Heart left ventricle (tissue), 13 donors: ENCODE data around the gene UBE4A.

Source experiments
- POLR2A ChIP-seq, 2 donors: fragments of 450-650 bp; IDR thresholded peaks; one replicate each; pipeline ENCODE4 v1.6.1; 2017; ENCODE audit warnings: antibody characterized with exemption in 2 of 2, mild to moderate bottlenecking in 2 of 2, moderate library complexity in 2 of 2
- TF ChIP-seq, protein P1 (sequence below), 12 donors: fragments of 200-600 bp; sonication (generic) in 4 of 12; IDR thresholded peaks; one replicate each; pipeline versions ENCODE4 v1.5.0 to v1.8.0; 2018 to 2022; ENCODE audit warnings: antibody characterized with exemption in 12 of 12, mild to moderate bottlenecking in 5 of 12
- donor health status: ischemic (EF 13 %, LVEDD 7.1; RV severe dilation, severe dysfunction).
- donor health status: DM: no; HTN: yes; CAD: no.
- donor health status: DM: no; HTN: no; CAD: no.
- donor health status: ischemic (EF 25% LVEDD 6.9; RV normal size, moderate dysfunction).
- donor health status: ischemic (EF 25% LVEDD 5.7; RV mildly dilated, moderate dysfunction).
- donor health status: ischemic (EF 35%, LVEDD 5.7; RV mildly dilated, moderate dysfunction).
- donor health status: nonischemic (EF 11% LVEDD 7.7; RV severe dilation, severe dysfunction).
- donor health status: DM: yes; HTN: yes; CAD: no.
- donor health status: PGD.
- donor health status: ischemic (EF 29% LVEDD 5.4; RV normal size, mild dysfunction).
- donor health status: nonischemic (EF 23%, LVEDD 6.1; RV moderate dilation, normal function).

DNA sequence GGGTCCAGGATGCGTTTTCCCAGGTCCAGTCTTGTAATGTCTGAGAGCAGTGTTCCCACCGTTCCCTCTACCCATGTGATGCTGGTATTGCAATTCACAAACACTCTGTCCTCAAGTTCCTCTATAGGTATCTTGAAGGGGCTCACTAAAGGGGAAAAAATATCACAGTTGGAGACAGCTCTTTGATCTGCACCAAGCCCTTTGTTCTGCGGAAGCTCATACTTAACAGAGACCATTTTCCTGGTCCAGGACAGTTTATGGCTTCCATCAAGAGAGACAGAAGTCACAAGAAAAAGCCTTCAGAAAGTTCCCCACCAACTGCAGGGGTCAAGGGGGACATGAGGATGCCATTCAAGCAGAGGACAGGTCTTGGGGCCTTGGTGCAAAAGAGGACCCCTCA lies 19.0 kb upstream of the UBE4A start:
- TF ChIP-seq, protein P1, sequence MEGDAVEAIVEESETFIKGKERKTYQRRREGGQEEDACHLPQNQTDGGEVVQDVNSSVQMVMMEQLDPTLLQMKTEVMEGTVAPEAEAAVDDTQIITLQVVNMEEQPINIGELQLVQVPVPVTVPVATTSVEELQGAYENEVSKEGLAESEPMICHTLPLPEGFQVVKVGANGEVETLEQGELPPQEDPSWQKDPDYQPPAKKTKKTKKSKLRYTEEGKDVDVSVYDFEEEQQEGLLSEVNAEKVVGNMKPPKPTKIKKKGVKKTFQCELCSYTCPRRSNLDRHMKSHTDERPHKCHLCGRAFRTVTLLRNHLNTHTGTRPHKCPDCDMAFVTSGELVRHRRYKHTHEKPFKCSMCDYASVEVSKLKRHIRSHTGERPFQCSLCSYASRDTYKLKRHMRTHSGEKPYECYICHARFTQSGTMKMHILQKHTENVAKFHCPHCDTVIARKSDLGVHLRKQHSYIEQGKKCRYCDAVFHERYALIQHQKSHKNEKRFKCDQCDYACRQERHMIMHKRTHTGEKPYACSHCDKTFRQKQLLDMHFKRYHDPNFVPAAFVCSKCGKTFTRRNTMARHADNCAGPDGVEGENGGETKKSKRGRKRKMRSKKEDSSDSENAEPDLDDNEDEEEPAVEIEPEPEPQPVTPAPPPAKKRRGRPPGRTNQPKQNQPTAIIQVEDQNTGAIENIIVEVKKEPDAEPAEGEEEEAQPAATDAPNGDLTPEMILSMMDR (IDR thresholded peaks at IDR 0.05): no peak
- TF ChIP-seq POLR2A (IDR thresholded peaks at IDR 0.05): no peak
